Peyer's patch (tissue), 4 donors: ENCODE measurements around the gene FIGN. TPM values are rescaled to one million over a fixed set of nuclear protein-coding genes. Genes with fewer than 3 reads are reported as not detected.

ENCODE experiments used
- DNase-seq, 3 donors: peaks; one replicate each; pipeline ENCODE4 v3.0.0-alpha.2; 2017 to 2019
- H3K27ac ChIP-seq, 4 donors: fragments of 200-600 bp; sonication (generic); one replicate each; pipeline ENCODE4 v1.5.1; 2016 to 2019
- H3K27me3 ChIP-seq, 2 donors: fragments of 200-600 bp; sonication (generic); one replicate each; pipeline ENCODE4 v1.5.1; 2019
- H3K36me3 ChIP-seq, 3 donors: fragments of 200-600 bp; sonication (generic); one replicate each; pipeline ENCODE4 v1.5.1; 2016 to 2019
- H3K4me1 ChIP-seq, 4 donors: fragments of 200-600 bp; sonication (generic); one replicate each; pipeline ENCODE4 v1.5.1; 2016 to 2019
- H3K4me3 ChIP-seq, 4 donors: fragments of 200-600 bp; sonication (generic); 1 replicate in 3 of 4; 2 replicates in 1 of 4; pipeline ENCODE4 v1.5.1; 2016 to 2019; ENCODE audit warnings: mild to moderate bottlenecking in 1 of 4
- H3K9me3 ChIP-seq, 4 donors: fragments of 200-600 bp; sonication (generic); one replicate each; pipeline ENCODE4 v1.5.1; 2016 to 2019; ENCODE audit warnings: mild to moderate bottlenecking in 1 of 4
- CTCF ChIP-seq, 6 experiments: fragments of 450-650 bp in 4 of 6; fragments of 200-600 bp in 2 of 6; sonication (generic) in 1 of 6; IDR thresholded peaks; one replicate each; pipeline ENCODE4 v1.5.1; 2017 to 2019; ENCODE audit warnings: antibody characterized with exemption in 6 of 6, mild to moderate bottlenecking in 3 of 6, moderate library complexity in 1 of 6
- POLR2A ChIP-seq, 2 donors: fragments of 450-650 bp; IDR thresholded peaks; one replicate each; pipeline ENCODE4 v1.5.1; 2017; ENCODE audit warnings: antibody characterized with exemption in 2 of 2, mild to moderate bottlenecking in 2 of 2, moderate library complexity in 2 of 2
- total RNA-seq, 4 donors: library from RNA; depleted of rRNA; stranded (reverse); fragments of >200 nt; gene quantifications; one replicate each; pipeline ENCODE4 v1.1.0, GENCODE V29; 2016

The FIGN gene
- total RNA-seq, 4 donors from 2014 or later = 0.53 to 8.3 (median 0.95) TPM

GRCh38 chr2:163711258-163711657 lies 24.6 kb downstream of the FIGN start:
- no peak overlapping the region for H3K27ac ChIP-seq
- no peaks in the 10 kb centered on the region for H3K4me1 ChIP-seq
- DNase-seq = no peak
- H3K36me3 ChIP-seq = no peaks in the 10 kb centered on the region
- no peaks in the 10 kb centered on the region for H3K27me3 ChIP-seq
- no peak overlapping the region for H3K4me3 ChIP-seq
- TF ChIP-seq POLR2A (IDR thresholded peaks at IDR 0.05) (no peak), CTCF (IDR thresholded peaks at IDR 0.05) (no peak)
- no peaks in the 10 kb centered on the region for H3K9me3 ChIP-seq

GRCh38 chr2:163709270-163709669 lies 26.5 kb downstream of the FIGN start:
- Histone ChIP-seq H3K36me3 (no peaks in the 10 kb centered on the region), H3K9me3 (no peaks in the 10 kb centered on the region), H3K27me3 (no peaks in the 10 kb centered on the region), H3K4me1 (no peaks in the 10 kb centered on the region), H3K4me3 (no peak overlapping the region), H3K27ac (no peak overlapping the region)
- no peak for TF ChIP-seq CTCF (IDR thresholded peaks at IDR 0.05)
- no peak for TF ChIP-seq POLR2A (IDR thresholded peaks at IDR 0.05)
- DNase-seq = no peak

GRCh38 chr2:163708265-163708664 lies 27.5 kb downstream of the FIGN start:
- Histone ChIP-seq H3K36me3 (no peaks in the 10 kb centered on the region), H3K4me1 (no peaks in the 10 kb centered on the region), H3K27ac (no peak overlapping the region), H3K9me3 (no peaks in the 10 kb centered on the region), H3K27me3 (no peaks in the 10 kb centered on the region), H3K4me3 (no peak overlapping the region)
- DNase-seq = no peak
- no peak for TF ChIP-seq POLR2A (IDR thresholded peaks at IDR 0.05)
- TF ChIP-seq CTCF (IDR thresholded peaks at IDR 0.05) = no peak

- Histone ChIP-seq H3K27me3 (no peaks in the 10 kb centered on the region), H3K4me1 (no peaks in the 10 kb centered on the region), H3K4me3 (no peak overlapping the region), H3K27ac (no peak overlapping the region), H3K36me3 (no peaks in the 10 kb centered on the region), H3K9me3 (no peaks in the 10 kb centered on the region)
- TF ChIP-seq POLR2A (IDR thresholded peaks at IDR 0.05) = no peak
- no peak for TF ChIP-seq CTCF (IDR thresholded peaks at IDR 0.05)
- DNase-seq = no peak
These were observed 32.4 kb downstream of the FIGN start for GRCh38 chr2:163703386-163703785.

- H3K9me3 ChIP-seq = no peaks in the 10 kb centered on the region
- no peaks in the 10 kb centered on the region for H3K4me1 ChIP-seq
- no peak for DNase-seq
- TF ChIP-seq POLR2A (IDR thresholded peaks at IDR 0.05) = no peak
- no peak for TF ChIP-seq CTCF (IDR thresholded peaks at IDR 0.05)
- no peak overlapping the region for H3K27ac ChIP-seq
- H3K36me3 ChIP-seq = no peaks in the 10 kb centered on the region
- no peak overlapping the region for H3K4me3 ChIP-seq
- H3K27me3 ChIP-seq = no peaks in the 10 kb centered on the region
These were observed 34.2 kb downstream of the FIGN start for GRCh38 chr2:163701399-163702195.
